Stimulated activated CD4-positive, alpha-beta T cell treated with anti-CD3 and anti-CD28 coated beads, Interleukin-1b, Interleukin-23, amount 100 ng/mL, for 1 hour (primary cell): Measurements from ENCODE around the gene HELZ2.

Experiments used
- DNase-seq, 2 donors: peaks; one replicate each; pipeline ENCODE4 v3.0.0-alpha.2; 2020; ENCODE audit warnings: low read depth in 2 of 2

The HELZ2 gene

GRCh38 chr20:63552481-63553249 lies 21.4 kb downstream of the HELZ2 start:
- no peak for DNase-seq

DNA sequence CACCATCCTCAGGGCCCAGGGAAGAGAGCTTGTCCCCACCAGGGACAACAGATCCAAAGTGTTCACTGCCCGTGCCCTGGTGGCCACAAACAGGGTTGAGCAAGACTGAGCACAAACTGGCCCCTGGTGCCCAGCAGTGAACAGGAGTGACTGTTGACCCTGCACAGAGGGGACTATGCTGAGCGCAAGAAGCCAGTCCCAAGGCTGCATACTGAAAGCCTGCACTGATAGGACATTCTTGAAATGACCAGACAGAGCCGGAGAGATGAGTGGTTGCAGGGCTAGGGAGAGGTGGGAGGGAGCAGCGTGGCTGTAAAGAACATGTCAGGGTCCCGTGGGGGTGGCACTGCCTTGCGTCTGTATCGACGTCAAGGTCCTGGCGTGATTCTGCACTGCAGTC lies 23.0 kb downstream of the HELZ2 start:
- DNase-seq: no peak

DNA sequence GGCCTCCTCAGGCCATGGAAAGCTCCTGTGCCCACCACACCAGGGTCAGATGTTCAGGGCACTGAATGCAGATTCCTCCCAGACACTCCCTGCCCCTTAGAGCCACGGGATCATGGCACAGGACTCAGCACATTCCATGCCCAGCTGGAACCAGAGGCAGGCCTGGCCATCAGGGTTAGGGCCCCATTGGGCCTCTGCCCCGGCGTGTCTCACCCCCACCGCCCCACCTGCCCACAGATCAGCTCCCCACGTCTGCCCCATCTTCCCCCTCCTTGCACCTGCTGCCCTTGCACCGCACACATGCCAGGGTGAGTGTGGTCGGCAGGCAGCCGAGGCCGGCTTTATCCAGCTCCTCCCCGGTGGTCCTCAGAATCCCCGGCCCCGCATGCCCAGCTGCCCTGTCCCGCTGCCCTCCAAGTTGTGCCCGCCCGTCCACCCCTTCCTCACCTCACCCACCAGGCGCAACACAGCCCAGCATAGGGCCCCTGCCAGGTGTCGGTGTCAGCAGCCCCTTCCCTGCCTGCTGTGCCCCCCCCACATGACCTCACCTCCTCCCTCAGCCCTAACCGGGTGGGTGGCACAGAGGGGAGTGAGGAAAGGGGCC lies 24.3 kb downstream of the HELZ2 start:
- no peak for DNase-seq

GRCh38 chr20:63549019-63549418 lies 25.0 kb downstream of the HELZ2 start:
- no peak for DNase-seq

GRCh38 chr20:63548542-63548941 lies 25.5 kb downstream of the HELZ2 start:
- DNase-seq: no peak

DNA sequence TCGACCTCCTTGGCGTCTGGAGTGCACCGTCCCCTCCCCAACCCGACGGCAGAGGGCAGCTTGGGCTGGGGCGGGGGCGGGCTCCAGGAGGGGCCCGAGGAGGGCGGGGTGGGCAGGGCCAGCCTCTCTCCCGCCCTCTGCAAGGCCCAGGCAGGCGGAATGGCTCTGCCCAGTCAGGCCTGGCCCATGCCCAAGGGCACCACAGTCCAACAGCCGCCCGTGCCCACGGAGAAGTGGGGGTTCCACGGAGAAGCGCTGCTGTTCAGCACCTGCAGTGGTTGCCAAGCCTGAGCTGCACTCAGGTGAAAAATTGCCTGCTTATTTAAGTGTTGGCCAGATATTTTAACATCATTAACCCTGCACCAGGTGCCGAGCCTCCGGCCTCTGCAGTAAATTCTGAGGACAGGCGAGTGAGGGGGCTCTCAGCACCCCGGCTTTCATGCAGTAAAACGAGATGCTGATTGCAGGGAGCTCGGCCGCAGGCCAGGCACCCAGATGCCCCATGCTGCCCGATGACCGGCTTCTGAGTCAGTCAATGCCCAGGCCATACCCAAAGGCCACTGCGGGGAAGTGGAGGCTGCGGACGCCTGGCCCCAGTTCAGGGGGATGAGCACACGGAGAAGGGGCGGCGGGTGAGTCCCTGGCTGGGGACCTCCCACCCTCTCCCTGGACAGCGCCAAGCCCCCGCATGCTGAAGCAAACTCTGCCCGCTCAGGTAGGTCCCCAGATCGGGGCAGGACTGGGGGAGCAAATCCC lies 26.1 kb downstream of the HELZ2 start, which contains the start of gene SRMS:
SRMS (minus strand) TSS at position 25 of the 756 bp plus-strand sequence. CDS start 286 bp downstream, outside the sequence.
- DNase-seq: no peak

DNA sequence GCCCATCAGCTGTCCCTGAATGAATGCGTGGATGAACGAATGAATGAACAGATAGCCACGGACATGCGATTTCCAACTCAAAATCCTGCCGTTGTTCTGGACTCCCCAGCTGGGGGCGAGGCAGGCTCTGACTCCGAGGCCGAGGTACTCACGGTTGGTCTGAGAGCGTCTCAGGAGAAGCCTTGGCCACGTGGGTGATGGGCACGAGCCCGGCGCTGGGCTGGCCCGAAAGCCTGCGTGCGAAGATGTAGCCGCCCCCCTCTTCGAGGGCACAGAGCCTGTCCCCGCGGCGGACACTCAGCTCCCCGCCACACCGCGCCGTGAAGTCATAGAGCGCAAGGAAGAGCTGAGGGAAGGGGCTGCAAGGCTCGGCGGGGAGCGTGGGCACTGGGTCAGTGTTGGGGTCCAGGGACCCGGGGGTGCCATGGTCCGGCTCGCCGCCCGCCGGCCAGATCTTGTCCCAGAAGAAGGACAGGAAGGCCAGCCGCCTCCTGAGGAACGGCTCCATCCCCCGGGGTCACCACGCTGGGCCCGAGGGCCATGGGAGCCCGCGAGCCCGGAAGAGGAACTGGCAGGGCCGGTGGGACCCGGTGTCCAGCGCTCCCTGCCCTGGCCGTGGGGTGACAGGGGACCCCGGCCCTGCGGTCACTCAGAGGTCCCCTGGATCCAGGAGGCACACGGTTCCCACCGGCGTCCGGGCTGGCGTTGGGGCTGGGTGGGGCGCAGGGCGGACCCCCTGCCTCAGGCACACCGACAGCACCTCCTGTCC lies 26.9 kb downstream of the HELZ2 start:
- no peak for DNase-seq

DNA sequence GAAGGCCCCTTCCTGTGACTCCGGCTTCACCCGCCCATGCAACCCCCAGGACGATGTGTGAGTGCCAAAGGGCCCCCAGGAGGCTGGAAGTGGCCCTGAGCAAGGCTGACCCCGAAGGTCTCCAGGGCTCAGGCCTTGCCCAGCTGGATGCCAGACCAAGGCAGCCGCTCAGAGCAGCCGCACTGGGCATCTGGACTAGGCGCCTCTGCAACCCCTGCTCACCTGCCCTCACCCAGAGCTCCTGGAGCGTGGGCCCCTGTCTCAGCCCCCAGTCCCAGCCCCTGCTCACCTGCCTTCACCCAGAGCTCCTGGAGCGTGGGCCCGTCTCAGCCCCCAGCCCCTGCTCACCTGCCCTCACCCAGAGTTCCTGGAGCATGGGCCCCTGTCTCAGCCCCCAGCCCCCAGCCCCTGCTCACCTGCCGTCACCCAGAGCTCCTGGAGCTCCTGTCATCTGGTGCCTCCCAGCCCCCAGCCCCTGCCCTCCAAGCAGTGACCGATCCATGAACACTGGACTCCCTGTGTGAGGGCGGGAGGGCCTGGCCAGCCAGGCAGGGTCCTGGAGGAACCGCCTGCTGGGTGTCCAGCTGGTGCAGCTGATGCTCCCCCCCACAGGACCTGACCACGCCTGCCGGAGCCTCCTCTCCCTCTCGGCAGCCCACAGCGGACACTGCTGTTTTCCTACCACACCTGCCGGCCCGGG lies 27.6 kb downstream of the HELZ2 start:
- DNase-seq: no peak

GRCh38 chr20:63545814-63546213 lies 28.2 kb downstream of the HELZ2 start:
- no peak for DNase-seq

DNA sequence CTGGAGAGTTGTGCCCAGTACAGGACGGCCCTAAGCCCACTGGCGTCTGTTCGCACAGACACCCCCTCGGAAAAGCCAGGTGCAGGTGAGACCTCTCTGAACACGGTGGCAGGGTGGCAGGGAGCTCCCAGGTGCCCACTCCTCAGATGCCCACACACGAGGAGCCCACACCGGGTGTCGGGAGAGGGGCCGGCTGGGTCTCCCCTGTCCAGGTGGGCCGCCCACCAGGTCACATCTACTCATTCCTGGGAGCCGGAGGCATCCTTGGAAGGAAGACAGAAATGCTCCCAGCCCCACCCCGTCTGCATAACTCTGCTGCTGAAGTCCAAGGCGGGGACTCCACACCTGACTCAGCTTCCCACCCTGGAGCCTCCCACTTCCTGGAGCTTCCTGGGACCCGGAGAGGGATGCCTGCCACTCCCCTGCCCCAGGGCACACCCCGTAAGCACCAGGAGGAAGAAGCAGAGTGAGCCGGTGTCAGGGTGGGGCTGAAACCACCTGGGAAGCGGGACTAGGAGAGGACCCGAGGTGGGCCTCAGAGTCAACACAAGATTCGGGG lies 29.0 kb downstream of the HELZ2 start:
- DNase-seq: no peak

- no peak for DNase-seq
Observed at GRCh38 chr20:63544241-63544957, 29.6 kb downstream of the HELZ2 start.

DNA sequence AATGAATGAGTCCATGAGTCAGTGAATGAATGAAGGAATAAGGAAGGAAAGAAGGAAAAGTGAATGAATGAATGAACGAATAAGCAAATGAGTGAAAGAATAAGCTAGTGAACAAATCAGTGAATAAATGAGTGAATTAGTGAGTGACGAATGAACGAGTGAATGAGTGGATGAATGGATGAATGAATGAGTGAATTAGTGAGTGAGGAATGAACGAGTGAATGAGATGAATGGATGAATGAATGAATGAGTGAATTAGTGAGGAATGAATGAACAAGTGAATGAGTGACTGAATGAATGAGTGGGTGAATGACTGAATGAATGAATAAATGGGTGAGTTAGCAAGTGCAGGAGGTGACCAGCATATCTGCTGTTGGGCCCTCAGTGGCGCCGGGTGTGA lies 30.3 kb downstream of the HELZ2 start:
- no peak for DNase-seq

DNA sequence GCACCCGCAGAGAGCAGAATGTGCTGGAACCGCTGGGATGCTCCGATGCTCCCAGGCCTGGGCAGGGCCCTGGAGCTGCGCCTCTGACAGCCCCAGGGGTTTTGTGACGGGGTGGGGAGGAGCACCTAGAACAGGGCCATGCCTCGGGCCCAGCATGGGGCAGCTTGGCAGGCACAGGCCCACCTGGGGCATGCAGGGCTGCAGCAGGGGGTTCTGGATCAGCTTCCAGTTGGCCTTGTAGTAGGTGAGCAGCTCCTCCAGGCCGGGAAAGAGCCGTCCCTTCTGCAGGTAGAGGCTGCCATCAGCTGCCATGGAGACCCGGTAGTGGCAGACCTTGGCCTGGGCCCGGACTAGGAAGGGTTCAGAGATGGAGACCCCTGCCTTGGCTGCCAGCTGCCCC lies 30.9 kb downstream of the HELZ2 start:
- no peak for DNase-seq

DNA sequence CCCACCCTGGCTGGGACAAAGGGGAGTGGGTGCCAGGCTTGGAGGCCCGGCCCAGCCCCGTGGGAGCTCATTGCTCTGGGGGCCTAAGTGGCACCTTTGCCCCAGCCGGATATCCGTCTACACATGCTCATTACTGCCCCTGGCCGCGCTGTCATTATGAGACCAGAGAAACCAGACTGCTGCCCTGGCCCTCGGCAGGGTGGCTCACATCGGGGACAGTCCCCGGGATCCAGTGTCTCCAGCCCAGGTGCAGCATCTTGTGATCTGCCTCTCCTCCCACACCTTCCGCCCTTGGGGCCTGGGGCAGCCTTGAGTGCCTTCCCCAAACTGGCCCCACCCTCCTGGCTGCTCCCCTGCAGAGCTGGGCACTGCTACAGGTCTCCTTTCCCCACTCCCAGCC lies 31.3 kb downstream of the HELZ2 start:
- DNase-seq: no peak

DNA sequence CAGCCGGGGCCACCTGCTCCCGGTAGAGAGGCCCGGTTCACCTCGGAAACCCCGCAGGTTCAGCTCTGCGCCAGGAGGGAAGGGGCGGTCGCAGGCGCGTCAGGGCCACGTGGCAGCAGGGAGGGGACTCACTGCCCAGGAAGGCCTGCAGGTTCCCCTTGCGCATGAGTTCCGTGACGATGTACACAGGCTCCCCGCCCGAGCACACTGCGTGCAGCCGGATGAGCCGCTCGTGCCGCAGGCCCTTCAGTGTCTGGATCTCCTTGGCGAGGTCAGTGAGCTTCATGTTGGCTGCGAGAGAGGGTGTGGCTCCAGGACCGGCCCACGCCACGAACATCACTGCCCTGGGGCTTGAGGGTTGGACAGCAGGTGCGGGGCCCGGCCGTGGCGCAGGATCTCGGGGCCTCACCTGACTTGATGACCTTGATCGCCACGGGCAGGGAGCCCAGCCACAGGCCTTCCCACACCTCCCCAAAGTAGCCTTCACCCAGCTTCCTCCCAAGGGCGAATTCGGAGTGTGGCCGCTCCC lies 31.9 kb downstream of the HELZ2 start:
- no peak for DNase-seq

DNA sequence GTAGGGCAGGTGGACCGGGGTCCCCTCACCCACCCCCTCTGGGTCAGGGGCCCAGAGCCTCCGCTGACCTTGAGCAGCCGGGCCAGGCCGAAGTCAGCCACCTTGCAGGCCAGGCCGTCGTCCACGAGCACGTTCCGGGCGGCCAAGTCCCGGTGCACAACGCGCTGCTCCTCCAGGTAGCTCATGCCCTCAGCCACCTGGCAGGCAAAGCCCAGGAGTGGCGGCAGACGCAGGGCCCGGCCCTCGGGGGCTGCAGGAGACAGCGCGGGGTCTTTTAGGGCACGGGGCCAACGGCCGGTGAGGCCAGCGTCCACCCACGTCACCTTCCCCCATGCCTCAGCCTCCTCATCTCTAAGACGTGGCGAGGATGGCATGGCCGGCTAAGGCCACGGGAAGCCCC lies 32.7 kb downstream of the HELZ2 start:
- DNase-seq: no peak

- no peak for DNase-seq
Observed at GRCh38 chr20:63540417-63541186, 33.4 kb downstream of the HELZ2 start.

GRCh38 chr20:63539441-63540370 lies 34.3 kb downstream of the HELZ2 start:
- DNase-seq: no peak
